HG03025 (cell line): ENCODE measurements around the gene AGPS.
"Not testable (repeated sequence)": the region's sequence is repeated elsewhere in the genome, so short reads cannot be mapped to it uniquely, and the experiment has no call there.

ENCODE experiments used
- ATAC-seq: cut with Tn5 transposase; IDR thresholded peaks from one replicate; pipeline ENCODE4 v1.9.1; 2021; ENCODE audit warnings: mild to moderate bottlenecking, moderate library complexity; ENCODE audit not compliant: unreplicated experiment, low FRiP score

The AGPS gene

DNA sequence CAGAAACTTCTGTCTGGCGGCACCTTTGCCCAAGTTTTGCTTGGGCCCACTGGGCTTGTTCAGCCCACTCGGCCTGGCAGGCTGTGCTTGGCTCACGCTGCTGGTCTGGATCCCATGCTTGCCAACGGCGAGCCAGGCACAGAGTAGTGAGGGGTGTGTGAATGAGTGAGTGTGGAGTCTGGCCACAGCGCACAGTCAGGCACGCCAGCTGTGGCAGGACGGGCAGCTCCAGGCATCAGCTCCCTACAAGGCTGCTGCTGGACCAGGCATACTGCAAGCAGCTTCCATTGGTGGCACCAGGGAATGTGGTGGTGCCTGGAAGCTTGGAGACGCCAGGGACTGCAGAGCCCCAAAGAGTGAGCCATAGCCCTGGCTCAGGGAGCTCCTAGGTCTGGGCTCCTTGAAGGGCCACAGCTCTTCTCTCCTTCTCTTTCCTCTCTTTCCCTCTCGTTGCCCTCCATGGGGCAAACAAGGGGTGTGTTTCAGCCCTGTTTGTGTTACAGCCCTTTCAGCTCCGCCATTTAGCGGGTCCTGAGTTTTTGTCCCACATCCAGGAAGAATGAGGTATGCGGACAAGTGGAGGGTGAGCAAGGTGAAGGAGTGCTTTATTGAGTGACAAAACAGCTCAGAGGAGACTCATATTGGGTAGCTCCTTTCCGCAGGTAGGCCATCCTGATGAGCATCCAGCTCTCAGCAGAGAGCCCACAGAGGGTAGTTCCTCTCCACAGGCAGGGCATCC, 73.0 kb downstream of the AGPS start:
- ATAC-seq: no peak

DNA sequence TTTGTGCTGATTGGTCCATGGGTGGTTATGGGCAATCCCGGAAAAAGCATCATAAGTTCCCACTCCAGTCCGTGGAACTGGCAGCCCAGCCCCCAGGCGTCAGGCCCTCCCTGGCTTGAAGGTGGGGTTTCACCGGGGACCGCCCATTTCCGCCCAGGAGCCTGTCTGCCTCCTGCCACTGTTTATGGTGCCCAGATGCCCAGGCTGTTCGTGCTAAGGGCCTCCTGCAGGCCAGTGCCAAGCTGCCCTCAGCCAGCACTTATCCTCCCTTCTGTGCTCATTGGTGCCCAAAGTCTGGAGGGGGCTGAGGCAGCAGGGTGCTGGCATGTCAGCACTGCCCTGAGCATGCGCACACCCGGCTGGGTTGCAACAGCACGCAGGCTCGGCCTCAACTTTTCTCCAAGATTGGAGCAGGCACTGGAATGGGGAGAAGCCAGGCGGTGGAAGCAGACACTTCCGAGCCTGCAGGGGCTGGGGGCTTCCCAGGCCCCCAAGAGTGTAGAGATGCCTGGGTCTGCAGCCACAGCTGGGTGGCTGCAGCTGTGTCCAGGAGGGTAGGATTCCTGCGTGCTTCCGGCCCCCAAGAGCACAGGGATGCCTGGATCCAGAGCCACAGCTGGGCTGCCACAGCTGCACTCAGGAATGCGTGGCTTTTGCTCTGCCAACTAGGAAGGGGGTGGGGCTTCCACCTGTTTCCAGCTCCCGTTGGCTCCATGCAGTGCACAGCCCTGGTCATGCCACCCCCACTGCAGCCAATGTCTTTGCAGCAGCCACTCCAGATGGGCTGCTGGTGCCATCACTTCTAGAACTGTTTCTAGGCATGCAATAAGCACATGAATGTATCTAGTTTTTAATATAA, 74.0 kb downstream of the AGPS start:
- no peak for ATAC-seq

DNA sequence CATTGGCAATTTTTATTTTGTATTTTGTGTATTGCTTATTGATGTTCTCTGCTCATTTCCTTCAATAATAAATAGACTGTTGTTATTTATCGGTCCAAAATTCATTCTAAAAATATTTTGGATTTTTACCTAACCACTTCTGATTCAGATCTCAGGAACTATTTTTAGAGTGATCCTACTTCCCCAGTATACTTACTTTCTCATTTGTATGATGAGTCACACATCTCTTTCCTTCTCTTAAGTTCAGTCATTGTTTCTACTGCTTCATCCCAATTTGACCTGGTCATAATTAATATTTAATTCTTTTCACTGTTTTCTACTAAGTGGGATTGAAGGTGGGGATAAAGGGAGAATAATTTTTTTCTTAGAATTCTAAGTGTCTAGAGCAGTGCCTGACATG, 75.1 kb downstream of the AGPS start:
- no peak for ATAC-seq

GRCh38 chr2:177471990-177472389, 79.4 kb downstream of the AGPS start:
- ATAC-seq: no peak

DNA sequence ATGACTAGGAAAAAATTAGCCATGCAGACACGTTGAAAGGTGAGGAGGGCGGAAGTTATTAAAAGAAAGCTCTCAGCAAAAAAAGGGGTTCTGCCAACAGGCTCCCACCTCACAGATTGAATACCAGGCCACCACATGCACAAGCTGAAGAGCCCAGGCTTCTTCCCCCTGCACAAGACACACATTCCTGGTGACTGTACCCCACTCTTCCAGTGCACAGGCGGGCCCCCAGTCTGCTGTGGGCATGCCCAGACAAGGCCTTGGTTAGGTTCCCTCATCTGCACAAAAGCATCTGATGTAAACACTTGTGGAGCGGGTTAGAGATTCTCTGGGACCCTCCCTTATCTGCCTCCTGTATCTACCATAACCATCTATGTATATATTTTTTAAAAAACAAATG, 81.7 kb downstream of the AGPS start:
- no peak for ATAC-seq

DNA sequence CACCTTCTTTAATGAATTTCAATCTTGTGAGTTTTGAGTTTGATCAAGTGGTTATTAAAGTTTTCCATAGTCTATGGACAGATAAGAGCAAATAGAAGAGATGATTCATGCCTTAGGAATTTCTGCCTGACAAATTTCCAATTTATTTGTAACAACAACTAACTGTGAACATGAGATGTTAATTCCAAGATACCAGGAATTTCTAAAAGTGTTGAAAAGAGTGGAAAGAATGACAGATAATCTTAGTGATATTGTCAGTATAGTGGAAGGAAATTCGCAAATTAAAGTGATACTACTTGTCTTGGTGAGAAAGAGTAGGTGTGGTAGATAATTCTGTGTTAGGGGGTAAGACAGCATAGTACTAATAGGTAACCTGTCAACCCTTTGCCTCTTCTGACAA, 82.4 kb downstream of the AGPS start:
- no peak for ATAC-seq

DNA sequence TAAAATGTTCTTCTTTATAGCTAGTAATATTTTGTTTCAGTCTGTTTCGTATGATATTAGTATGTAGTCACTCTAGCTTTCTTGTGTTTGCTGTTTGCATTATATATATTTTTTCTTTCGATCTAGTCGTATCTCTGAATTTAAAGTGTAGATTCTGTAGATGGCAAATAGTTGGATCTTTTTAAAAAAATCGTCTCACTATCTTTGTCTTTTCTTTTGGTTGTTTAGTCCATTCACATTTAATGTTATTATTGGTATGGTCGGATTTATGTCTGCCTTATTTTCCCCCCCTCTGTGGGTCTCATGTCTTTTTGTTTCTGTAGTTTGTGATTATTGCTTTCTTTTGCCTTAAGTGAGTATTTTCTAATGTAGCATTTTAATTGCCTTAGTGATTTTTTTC, 84.3 kb downstream of the AGPS start:
- ATAC-seq: no peak

GRCh38 chr2:177478029-177478428, 85.5 kb downstream of the AGPS start:
- ATAC-seq: no peak

DNA sequence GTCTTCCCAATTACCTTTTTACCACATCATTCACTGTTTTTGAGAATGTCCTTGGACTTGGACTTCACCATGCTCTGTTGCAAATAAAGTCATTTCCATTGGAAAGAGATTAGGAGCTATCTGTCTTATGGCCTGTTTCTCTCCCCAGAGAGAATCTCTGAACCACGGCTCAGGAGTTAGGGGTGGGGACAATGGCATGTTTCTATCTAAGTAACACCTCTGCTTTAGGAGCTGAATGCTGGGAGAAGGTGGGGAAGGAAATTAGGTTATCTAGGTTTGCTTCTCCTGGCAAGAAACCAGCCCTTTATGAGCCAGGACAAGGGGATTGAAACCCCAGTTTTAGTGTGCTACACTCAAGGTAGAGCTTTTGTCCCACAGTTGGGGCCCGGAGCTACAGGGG, 86.3 kb downstream of the AGPS start:
- no peak for ATAC-seq

DNA sequence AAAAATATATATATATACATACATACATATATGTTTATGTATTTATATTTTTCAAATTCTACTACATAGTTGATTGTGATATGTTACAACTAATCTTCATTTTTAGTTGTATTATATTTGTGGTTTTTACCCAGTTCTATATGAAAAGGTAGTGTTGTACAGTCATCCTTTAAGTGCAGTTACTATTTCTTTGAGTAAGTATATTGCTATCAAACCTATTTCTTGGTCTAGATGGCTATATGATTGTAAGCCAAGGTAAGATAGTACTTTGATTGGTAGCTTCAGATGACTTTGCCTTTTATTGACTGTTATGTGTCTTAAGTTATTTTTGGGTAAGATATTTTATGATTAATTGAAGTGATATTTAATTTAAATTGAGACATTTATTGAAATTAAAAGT, 89.6 kb downstream of the AGPS start:
- no peak for ATAC-seq

- no peak for ATAC-seq
Measured at GRCh38 chr2:177483531-177483930, 91.0 kb downstream of the AGPS start.

DNA sequence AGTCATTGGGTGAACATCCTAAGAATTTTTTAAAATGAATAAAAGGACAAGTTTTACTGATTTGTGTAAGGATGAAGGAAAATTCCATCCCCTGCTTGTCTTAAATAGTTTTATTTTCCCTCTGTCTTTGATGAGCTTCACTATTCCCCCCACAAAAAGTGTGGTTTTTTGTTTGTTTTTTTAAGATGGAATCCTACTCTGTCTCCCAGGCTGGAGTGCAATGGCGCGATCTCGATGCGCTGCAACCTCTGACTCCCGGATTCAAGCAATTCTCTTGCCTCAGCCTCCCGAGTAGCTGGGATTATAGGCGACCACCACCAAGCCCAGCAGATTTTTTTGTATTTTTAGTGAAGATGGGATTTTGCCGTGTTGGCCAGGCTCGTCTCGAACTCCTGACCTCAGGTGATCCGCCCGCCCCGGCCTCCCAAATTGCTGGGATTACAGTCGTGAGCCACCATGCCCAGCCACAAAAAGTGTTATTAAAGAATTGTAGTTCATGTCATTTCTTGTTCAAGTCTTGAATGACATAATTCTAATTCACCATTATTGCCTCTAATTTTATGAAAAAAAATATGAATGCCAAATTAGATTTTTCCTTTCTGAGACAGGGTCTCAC, 91.7 kb downstream of the AGPS start:
- no peak for ATAC-seq

- not testable (repeated sequence) for ATAC-seq
Measured at GRCh38 chr2:177485657-177486056, 93.1 kb downstream of the AGPS start.

- no peak for ATAC-seq
Measured at GRCh38 chr2:177489719-177490301, 97.2 kb downstream of the AGPS start.

- ATAC-seq: no peak
Measured at GRCh38 chr2:177495945-177496344, 103.4 kb downstream of the AGPS start.

DNA sequence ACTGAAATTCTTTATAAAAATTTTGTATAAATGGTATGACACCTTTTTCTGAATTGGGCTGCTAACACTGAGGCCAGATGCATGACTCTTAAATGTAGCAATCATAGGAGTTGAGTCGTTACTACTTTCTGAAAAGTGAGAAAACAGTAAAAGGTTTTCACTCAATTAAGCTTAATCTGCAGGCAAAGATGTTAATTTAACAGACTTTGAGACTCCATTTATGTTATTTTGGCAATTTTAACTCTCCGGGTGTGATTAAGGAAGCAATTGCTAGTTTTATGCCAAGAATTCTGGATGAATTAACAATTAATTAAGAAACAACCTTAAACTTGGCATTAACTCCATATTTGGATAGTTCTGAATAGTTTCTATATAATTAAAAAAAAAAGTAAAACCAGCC, 104.3 kb downstream of the AGPS start:
- no peak for ATAC-seq

DNA sequence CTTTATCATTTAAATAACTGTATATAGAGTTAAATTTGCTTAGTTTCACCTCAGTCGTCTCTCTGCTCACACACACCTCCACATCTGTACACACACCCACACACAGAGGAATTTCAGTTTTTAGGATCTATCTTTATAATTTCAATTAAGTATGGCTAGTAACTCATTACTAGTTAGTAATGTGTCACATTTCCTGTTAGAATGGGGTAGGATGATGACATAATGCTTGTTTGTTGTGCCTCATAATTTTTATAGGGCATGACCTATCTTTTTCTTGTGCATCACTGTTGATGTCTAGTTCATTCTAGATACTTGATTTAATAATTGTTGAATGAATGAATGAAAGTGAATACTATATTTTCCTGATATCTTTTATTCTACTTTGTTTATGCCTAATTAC, 108.6 kb downstream of the AGPS start:
- no peak for ATAC-seq

DNA sequence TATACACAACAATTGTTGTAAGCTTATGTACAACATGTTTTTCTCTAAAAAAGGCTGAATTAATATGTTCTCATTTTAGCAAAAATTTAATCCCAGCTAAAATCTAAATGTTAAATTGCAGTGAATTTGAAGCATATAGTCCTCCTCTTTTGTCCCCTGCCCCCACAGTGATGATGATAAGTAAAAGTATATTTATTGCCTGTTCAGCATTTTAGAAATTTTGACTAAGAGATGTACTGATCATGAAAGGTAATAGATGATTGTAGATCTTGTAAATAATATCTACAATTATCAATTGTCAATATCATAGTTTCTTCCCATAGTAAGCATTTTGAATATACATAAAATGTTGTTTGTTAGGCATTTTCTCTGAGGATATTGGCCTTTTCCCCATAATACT, 113.9 kb downstream of the AGPS start:
- no peak for ATAC-seq

DNA sequence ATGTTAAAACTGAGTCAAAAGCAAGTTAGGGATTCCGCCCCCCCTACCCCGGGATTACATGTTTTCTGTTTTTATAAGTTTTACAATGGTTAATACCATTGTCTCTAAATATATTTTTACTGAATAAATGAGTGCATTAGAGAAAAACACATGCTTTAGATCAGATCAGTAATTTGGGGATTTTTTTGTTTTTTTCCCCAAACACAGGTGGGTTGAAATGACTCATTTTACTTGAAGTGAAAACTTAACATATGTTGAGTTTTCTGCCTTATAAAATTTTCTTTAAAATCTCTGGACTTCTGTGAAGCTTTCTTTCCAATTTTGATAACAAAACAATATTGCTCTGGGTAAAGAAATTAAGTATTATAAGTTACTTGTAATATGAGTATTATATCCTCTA, 114.4 kb downstream of the AGPS start:
- ATAC-seq: no peak

DNA sequence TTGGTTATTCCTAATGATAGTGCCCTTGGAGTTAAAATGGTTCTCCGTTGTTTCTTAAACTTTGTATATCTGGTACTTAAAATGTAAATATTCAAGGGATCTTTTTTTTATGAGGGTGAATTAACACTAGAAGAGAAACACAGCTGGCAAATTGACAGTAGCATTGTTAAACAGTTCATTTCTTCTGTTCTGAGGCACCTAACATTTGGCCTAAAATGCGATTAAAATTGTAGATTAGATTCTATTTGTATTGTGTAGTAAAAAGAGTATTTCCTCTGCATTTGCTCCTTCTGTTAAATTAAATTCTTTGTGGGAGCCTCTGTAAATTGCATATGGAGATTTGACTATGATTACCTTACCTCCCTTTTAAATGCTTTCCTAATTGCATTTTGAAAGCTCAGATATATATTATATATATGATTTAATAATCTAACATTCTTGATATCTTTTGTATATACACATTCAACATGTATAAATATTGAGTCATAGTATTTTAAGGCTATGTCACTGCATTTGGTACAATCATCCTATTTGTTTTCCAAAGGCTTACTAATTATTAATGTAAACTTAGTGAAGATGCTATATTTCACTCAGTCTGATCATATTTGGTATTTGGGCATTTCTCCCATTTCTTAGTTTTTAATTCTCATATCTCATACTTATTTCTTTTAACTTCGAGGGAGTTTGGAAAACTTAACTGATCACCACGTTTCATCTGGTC, 124.4 kb downstream of the AGPS start:
- no peak for ATAC-seq

- no peak for ATAC-seq
Measured at GRCh38 chr2:177518754-177519153, 126.2 kb downstream of the AGPS start.
